Nephron progenitor cell (in vitro differentiated cells): ENCODE measurements around the gene DNAH10.
A peak's percentile ranks its signal among the peaks of the same experiment; 100 is the strongest.
"Not testable (repeated sequence)": the region's sequence is repeated elsewhere in the genome, so short reads cannot be mapped to it uniquely, and the experiment has no call there.

Experiments
- DNase-seq: peaks from one replicate; pipeline ENCODE4 v3.0.0; 2021
- H3K27ac Mint-ChIP-seq: 2 replicates; pipeline ENCODE4 v1.8.0; 2021; ENCODE audit warnings: mild to moderate bottlenecking, moderate library complexity, mixed read lengths
- H3K27me3 Mint-ChIP-seq: 2 replicates; pipeline ENCODE4 v1.8.0; 2021; ENCODE audit warnings: mild to moderate bottlenecking, low read depth, mixed read lengths; ENCODE audit not compliant: poor library complexity
- H3K36me3 Mint-ChIP-seq: 2 replicates; pipeline ENCODE4 v1.8.0; 2021; ENCODE audit warnings: low read depth, mixed read lengths
- H3K4me1 Mint-ChIP-seq: 2 replicates; pipeline ENCODE4 v1.8.0; 2021; ENCODE audit warnings: mixed read lengths
- H3K4me3 Mint-ChIP-seq: 2 replicates; pipeline ENCODE4 v1.8.0; 2021; ENCODE audit warnings: mild to moderate bottlenecking, moderate library complexity, mixed read lengths
- H3K9me3 Mint-ChIP-seq: 2 replicates; pipeline ENCODE4 v1.8.0; 2021; ENCODE audit warnings: mild to moderate bottlenecking, moderate library complexity, mixed read lengths
- TF ChIP-seq, protein P1 (sequence below): fragments of 200-600 bp; sonication (generic); IDR thresholded peaks from 2 replicates; pipeline ENCODE4 v1.5.0; 2021; ENCODE audit warnings: antibody characterized with exemption

The DNAH10 gene

DNA sequence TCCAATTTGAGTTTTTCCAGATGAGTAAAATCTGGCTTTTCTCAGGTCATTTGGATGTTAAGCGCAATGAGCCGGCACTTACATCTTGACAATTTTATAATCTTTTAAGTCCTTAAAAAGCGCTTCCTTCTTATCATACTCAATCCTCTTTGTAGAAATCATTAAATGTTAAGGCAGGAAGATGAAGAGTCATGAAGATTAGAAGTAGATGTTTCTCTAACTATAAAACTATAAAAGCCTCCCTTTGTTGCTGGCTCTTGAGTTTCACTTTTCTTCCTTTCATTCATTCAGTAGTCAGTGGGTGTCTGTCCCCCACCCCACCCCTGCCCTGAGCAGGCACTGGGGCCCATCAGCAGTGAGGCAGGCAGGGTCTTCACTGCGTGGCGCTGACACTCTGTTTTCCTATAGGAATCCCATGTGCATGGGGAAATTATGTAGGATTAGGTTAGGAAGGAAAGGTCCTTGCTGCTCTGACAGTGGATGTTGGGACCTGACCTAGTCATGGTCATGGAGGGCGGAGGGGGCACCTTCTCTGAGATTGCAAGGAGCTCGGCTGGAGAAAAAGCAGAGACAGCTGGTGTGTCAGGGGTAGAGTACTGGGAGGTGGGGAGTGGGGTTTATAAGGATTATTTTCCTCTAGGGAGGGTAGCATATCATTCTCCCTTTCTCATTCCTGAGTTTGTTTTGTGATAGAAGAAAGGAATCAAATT is 144.8 kb downstream of the DNAH10 start:
- TF ChIP-seq, protein P1, sequence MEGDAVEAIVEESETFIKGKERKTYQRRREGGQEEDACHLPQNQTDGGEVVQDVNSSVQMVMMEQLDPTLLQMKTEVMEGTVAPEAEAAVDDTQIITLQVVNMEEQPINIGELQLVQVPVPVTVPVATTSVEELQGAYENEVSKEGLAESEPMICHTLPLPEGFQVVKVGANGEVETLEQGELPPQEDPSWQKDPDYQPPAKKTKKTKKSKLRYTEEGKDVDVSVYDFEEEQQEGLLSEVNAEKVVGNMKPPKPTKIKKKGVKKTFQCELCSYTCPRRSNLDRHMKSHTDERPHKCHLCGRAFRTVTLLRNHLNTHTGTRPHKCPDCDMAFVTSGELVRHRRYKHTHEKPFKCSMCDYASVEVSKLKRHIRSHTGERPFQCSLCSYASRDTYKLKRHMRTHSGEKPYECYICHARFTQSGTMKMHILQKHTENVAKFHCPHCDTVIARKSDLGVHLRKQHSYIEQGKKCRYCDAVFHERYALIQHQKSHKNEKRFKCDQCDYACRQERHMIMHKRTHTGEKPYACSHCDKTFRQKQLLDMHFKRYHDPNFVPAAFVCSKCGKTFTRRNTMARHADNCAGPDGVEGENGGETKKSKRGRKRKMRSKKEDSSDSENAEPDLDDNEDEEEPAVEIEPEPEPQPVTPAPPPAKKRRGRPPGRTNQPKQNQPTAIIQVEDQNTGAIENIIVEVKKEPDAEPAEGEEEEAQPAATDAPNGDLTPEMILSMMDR, result no peak
- DNase-seq, result no peak
- no peak overlapping the region for H3K4me3 Mint-ChIP-seq
- H3K27ac Mint-ChIP-seq, result peak overlapping the region; percentile 87
- H3K36me3 Mint-ChIP-seq, result no peaks in the 10 kb centered on the region
- peaks cover 4% of the 10 kb centered on the region for H3K9me3 Mint-ChIP-seq
- peaks cover 5% of the 10 kb centered on the region for H3K27me3 Mint-ChIP-seq
- peaks cover 78% of the 10 kb centered on the region for H3K4me1 Mint-ChIP-seq

DNA sequence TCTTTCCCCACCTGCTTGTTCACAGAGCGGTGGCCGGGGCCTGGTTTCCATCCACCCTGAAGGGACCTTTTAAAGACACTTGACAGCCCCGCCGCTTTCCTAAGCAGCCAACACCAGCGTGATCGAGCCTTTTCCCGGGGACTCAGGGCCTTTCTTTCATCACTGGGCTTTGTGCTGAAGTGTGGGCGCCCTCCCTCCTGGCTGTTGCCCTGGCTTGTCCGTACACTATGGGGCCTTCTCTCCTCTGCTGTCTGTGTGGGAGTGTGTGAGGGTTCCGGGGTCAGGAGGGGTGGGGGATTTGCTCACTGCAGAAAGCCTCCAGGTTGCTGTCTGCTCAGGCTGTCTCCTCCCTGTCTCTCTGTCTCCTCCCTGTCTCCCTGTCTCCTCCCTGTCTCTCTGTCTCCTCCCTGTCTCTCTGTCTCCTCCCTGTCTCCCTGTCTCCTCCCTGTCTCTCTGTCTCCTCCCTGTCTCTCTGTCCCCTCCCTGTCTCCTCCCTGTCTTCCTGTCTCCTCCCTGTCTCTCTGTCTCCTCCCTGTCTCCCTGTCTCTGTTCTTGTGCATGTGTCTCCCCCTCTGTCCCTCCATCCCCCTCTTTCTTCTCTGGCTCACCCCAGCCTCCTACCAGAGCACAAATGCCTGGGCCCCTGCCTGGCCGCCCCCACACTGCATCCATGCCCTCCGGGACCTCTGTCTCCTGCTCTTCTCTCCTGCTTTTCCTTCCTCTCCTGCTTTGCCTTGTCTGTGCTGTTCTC is 145.8 kb downstream of the DNAH10 start:
- peaks cover 9% of the 10 kb centered on the region for H3K27me3 Mint-ChIP-seq
- H3K4me1 Mint-ChIP-seq, result peaks cover 68% of the 10 kb centered on the region
- peak overlapping the region; percentile 2 for H3K27ac Mint-ChIP-seq
- H3K9me3 Mint-ChIP-seq, result peaks cover 8% of the 10 kb centered on the region
- H3K4me3 Mint-ChIP-seq, result peak overlapping the region; percentile 49
- no peaks in the 10 kb centered on the region for H3K36me3 Mint-ChIP-seq
- TF ChIP-seq, protein P1, result no peak
- peak; percentile 34 for DNase-seq

DNA sequence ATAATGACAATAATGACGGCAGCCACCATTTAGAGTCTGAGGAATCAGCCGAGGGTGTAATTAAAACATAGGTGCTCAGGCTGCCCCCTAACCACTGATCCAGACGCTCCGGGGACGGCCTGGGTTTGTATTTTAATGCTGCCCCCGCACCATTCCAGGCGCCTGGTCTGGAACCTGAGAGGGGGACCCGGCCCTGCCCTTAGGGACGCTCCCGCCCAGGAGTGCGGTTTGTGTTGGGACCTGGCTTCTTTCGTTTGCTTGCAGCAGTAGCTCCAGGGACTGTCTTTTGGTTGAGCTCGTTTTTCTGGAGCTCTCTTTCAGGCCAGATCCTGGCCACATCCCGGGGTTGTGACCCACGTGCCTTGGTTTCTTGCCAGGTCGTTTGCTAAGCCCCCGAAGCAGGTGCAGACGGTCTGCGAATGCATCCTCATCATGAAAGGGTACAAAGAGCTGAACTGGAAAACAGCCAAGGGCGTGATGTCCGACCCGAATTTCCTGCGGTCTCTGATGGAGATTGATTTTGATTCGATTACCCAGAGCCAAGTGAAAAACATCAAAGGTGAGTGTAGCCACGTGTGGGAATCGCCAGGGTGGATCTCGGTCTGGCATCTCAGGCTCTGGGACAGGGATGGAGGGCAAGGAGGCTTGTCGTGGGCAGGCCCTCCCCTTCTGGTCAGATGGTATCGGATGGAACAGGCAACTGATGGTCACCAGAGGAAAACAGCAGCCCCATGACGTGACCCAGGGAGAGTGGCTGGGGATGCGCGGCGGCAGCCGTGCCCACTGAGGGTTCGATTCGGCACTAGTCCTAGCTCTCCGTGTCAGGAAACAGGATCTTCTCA is 147.0 kb downstream of the DNAH10 start:
- Mint-ChIP-seq H3K4me3 (no peak overlapping the region), H3K36me3 (no peaks in the 10 kb centered on the region), H3K9me3 (peaks cover 8% of the 10 kb centered on the region), H3K4me1 (peaks cover 56% of the 10 kb centered on the region), H3K27me3 (peaks cover 15% of the 10 kb centered on the region), H3K27ac (peak overlapping the region; percentile 29)
- TF ChIP-seq, protein P1, result no peak
- DNase-seq, result no peak

DNA sequence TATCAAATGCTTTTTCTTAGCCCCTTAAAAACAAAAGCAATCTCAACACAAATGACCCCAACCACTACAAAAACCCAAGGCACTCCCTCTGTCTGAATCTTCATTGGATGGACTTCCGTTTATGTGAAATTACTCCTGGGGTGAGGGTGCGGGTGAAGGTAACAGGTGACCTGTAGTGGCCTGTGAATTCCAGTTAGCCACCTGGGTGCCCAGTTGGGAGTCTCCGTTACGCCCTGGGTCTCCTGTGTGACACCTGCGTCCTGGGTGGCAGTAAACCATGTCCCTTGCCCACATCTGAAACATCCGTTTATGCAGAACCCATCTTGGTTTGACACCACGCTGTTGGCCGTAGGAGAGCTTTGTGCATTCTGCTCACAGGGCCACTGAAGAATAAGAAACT is 148.0 kb downstream of the DNAH10 start:
- no peaks in the 10 kb centered on the region for H3K36me3 Mint-ChIP-seq
- TF ChIP-seq, protein P1, result no peak
- no peak overlapping the region for H3K4me3 Mint-ChIP-seq
- H3K9me3 Mint-ChIP-seq, result peaks cover 8% of the 10 kb centered on the region
- H3K4me1 Mint-ChIP-seq, result peaks cover 49% of the 10 kb centered on the region
- H3K27me3 Mint-ChIP-seq, result peaks cover 17% of the 10 kb centered on the region
- no peak for DNase-seq
- peak overlapping the region; percentile 77 for H3K27ac Mint-ChIP-seq

DNA sequence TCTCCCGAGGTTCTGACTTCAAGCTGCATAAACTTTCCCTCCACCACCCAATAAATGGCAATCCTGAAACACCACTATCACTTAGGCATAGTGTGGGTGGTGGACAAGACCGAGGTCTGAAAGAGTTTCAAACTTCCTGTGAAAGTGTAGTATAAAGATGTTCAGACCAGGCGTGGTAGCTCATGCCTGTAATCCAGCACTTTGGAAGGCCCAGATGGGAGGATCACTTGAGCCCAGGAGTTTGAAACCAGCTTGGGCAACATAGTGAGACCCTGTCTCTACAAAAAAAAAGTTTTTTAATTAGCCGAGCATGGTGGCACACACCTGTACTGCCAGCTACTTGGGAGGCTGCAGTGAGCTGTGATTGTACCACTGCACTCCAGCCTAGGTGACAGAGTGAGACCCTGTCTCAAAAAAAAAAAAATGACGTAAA is 148.7 kb downstream of the DNAH10 start:
- Mint-ChIP-seq H3K27ac (peak overlapping the region; percentile 90), H3K9me3 (peaks cover 8% of the 10 kb centered on the region), H3K4me3 (no peak overlapping the region), H3K36me3 (no peaks in the 10 kb centered on the region), H3K27me3 (peaks cover 17% of the 10 kb centered on the region), H3K4me1 (peaks cover 48% of the 10 kb centered on the region)
- TF ChIP-seq, protein P1, result no peak
- DNase-seq, result no peak

DNA sequence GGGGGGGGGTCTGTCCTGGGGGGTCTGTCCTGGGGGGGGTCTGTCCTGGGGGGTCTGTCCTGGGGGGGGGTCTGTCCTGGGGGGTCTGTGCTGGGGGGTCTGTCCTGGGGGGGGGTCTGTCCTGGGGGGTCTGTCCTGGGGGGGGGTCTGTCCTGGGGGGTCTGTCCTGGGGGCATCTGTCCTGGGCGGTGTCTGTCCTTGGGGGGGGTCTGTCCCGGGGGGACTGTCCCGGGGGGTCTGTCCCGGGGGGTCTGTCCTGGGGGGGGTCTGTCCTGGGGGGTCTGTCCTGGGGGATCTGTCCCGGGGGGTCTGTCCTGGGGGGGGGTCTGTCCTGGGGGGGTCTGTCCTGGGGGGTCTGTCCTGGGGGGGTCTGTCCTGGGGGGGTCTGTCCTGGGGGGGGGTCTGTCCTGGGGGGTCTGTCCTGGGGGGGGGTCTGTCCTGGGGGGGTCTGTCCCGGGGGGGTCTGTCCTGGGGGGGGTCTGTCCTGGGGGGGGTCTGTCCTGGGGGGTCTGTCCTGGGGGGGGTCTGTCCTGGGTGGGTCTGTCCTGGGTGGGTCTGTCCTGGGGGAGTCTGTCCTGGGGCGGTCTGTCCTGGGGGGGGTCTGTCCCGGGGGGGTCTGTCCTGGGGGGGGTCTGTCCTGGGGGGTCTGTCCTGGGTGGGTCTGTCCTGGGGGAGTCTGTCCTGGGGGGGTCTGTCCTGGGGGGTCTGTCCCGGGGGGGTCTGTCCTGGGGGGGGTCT is 149.7 kb downstream of the DNAH10 start:
- H3K36me3 Mint-ChIP-seq, DNase-seq, H3K4me3 Mint-ChIP-seq, H3K9me3 Mint-ChIP-seq, H3K27ac Mint-ChIP-seq: not testable (repeated sequence)
- H3K27me3 Mint-ChIP-seq, result peaks cover 17% of the 10 kb centered on the region
- H3K4me1 Mint-ChIP-seq, result peaks cover 40% of the 10 kb centered on the region
